SK-N-SH (cell line): ENCODE results near the gene BAHCC1. TPM values are rescaled to one million over a fixed set of nuclear protein-coding genes. Genes with fewer than 3 reads are reported as not detected.

ENCODE experiments used
- CTCF ChIA-PET: fragments of 300-600, 350-600 bp; formaldehyde crosslinking; extraction: SDS; loops from one replicate; lab custom pipeline; 2021; lab: Yijun Ruan, JAX
- POLR2A ChIA-PET: fragments of 350-600 bp; sonication (Branson Sonifier 250); formaldehyde crosslinking; extraction: SDS; loops from one replicate; lab custom pipeline; 2020; ENCODE audit warnings: antibody characterized with exemption, inconsistent platforms; lab: Yijun Ruan, JAX
- DNase-seq: peaks from one replicate; pipeline ENCODE4 v3.0.0; 2012
- H2AFZ ChIP-seq: fragments of 200-600 bp; sonication (generic); 2 replicates; pipeline ENCODE4 v1.8.1; 2016; ENCODE audit warnings: antibody characterized with exemption, mild to moderate bottlenecking, low read depth
- H3F3A ChIP-seq: fragments of 200-600 bp; sonication (generic); replicated peaks from 2 replicates; pipeline ENCODE3; 2016; ENCODE audit warnings: antibody characterized with exemption, mild to moderate bottlenecking; ENCODE audit not compliant: insufficient read depth
- H3K27ac ChIP-seq, 2 experiments: fragments of 200-500 bp in 1 of 2; fragments of 200-600 bp in 1 of 2; sonication (Bioruptor generic) in 1 of 2; sonication (generic), shearing (Covaris generic) in 1 of 2; 2 replicates each; pipeline versions ENCODE4 v1.5.1 to v1.6.1; 2014 to 2016; ENCODE audit warnings: low read depth in 2 of 2, inconsistent platforms in 1 of 2, low read length in 1 of 2, mild to moderate bottlenecking in 1 of 2, mixed read lengths in 1 of 2
- H3K27me3 ChIP-seq: fragments of 200-600 bp; sonication (generic), shearing (Covaris generic); 2 replicates; pipeline ENCODE4 v1.6.1; 2016; ENCODE audit warnings: mixed run types; ENCODE audit not compliant: insufficient read depth
- H3K36me3 ChIP-seq, 2 experiments: fragments of 200-500 bp in 1 of 2; fragments of 200-600 bp in 1 of 2; sonication (Bioruptor generic) in 1 of 2; sonication (generic) in 1 of 2; replicated peaks in 1 of 2; 2 replicates each; pipeline versions ENCODE3 to v1.5.1; 2014 to 2016; ENCODE audit warnings: low read length in 1 of 2, mild to moderate bottlenecking in 1 of 2; ENCODE audit not compliant: insufficient read depth in 2 of 2, control insufficient read depth in 1 of 2
- H3K4me1 ChIP-seq, 2 experiments: fragments of 200-500 bp in 1 of 2; fragments of 200-600 bp in 1 of 2; sonication (Bioruptor generic) in 1 of 2; sonication (generic), shearing (Covaris generic) in 1 of 2; 2 replicates each; pipeline versions ENCODE4 v1.5.1 to v1.6.1; 2014 to 2016; ENCODE audit warnings: low read depth in 1 of 2, low read length in 1 of 2, mixed run types in 1 of 2; ENCODE audit not compliant: insufficient read depth in 2 of 2, control insufficient read depth in 1 of 2
- H3K4me2 ChIP-seq: fragments of 200-600 bp; sonication (generic), shearing (Covaris generic); 2 replicates; pipeline ENCODE4 v1.6.1; 2017; ENCODE audit warnings: mixed run types
- H3K4me3 ChIP-seq, 2 experiments: fragments of 200-500 bp in 1 of 2; fragments of 200-600 bp in 1 of 2; sonication (Bioruptor generic) in 1 of 2; sonication (generic), shearing (Covaris generic) in 1 of 2; 2 replicates each; pipeline versions ENCODE4 v1.5.1 to v1.8.1; 2014 to 2016; ENCODE audit warnings: low read depth in 2 of 2, inconsistent platforms in 1 of 2, low read length in 1 of 2, mild to moderate bottlenecking in 1 of 2, mixed read lengths in 1 of 2, moderate library complexity in 1 of 2
- H3K79me2 ChIP-seq: fragments of 200-600 bp; sonication (generic); 2 replicates; pipeline ENCODE4 v1.8.1; 2017; ENCODE audit warnings: mild to moderate bottlenecking; ENCODE audit not compliant: insufficient read depth
- H3K9ac ChIP-seq: fragments of 200-600 bp; sonication (generic); 2 replicates; pipeline ENCODE4 v1.6.1; 2017; ENCODE audit warnings: mixed run types
- H3K9me2 ChIP-seq: fragments of 200-600 bp; sonication (generic); 2 replicates; pipeline ENCODE4 v1.6.1; 2017; ENCODE audit warnings: mixed run types
- H3K9me3 ChIP-seq: fragments of 200-600 bp; sonication (generic); 2 replicates; pipeline ENCODE4 v1.6.1; 2017; ENCODE audit warnings: mixed run types, mild to moderate bottlenecking, moderate library complexity
- H4K20me1 ChIP-seq: fragments of 200-600 bp; sonication (generic); 2 replicates; pipeline ENCODE4 v1.6.1; 2017; ENCODE audit warnings: mild to moderate bottlenecking, mixed run types; ENCODE audit not compliant: insufficient read depth
- EP300 ChIP-seq, 2 experiments: IDR thresholded peaks; 2 replicates each; pipeline versions ENCODE4 v1.4.0 to v1.6.1; 2012; ENCODE audit warnings: borderline replicate concordance in 1 of 2, low read depth in 1 of 2, low read length in 1 of 2
- MXI1 ChIP-seq: IDR thresholded peaks from 2 replicates; pipeline ENCODE4 v1.6.1; 2012; ENCODE audit warnings: mild to moderate bottlenecking, low read depth, low read length, improper control_type of control experiment
- NFIC ChIP-seq: IDR thresholded peaks from 2 replicates; pipeline ENCODE4 v1.4.0; 2012; ENCODE audit warnings: borderline replicate concordance
- PBX3 ChIP-seq: IDR thresholded peaks from 2 replicates; pipeline ENCODE4; 2012
- REST ChIP-seq: IDR thresholded peaks from 2 replicates; pipeline ENCODE4 v1.6.1; 2012; ENCODE audit warnings: mild to moderate bottlenecking, low read depth, low read length, moderate library complexity
- TCF12 ChIP-seq: IDR thresholded peaks from 2 replicates; pipeline ENCODE4 v1.4.0; 2012
- WGBS: methylation state at CpG from one replicate; pipeline ENCODE4 v1.1.6; 2017; ENCODE audit warnings: low lambda C conversion rate; 5-methylcytosine and 5-hydroxymethylcytosine counted together
- polyA plus RNA-seq, 3 experiments: library from polyadenylated mRNA; depleted of rRNA; stranded (reverse); fragments of >200 nt; gene quantifications; 2 replicates each; pipeline ENCODE4 v1.2.3, GENCODE V29; 2012
- TF ChIP-seq, protein P1 (sequence below): fragments of 200-600 bp; sonication (generic); IDR thresholded peaks from 2 replicates; pipeline ENCODE4 v1.6.1; 2017; ENCODE audit warnings: antibody characterized with exemption, mild to moderate bottlenecking, moderate library complexity
- TF ChIP-seq, protein P2 (sequence below): IDR thresholded peaks from 2 replicates; pipeline ENCODE4 v1.4.0; 2012; ENCODE audit warnings: low read depth

The BAHCC1 gene
- polyA plus RNA-seq, 1 of the 3 experiments (the other 2 are of a cell fraction) = 6.4 TPM

DNA sequence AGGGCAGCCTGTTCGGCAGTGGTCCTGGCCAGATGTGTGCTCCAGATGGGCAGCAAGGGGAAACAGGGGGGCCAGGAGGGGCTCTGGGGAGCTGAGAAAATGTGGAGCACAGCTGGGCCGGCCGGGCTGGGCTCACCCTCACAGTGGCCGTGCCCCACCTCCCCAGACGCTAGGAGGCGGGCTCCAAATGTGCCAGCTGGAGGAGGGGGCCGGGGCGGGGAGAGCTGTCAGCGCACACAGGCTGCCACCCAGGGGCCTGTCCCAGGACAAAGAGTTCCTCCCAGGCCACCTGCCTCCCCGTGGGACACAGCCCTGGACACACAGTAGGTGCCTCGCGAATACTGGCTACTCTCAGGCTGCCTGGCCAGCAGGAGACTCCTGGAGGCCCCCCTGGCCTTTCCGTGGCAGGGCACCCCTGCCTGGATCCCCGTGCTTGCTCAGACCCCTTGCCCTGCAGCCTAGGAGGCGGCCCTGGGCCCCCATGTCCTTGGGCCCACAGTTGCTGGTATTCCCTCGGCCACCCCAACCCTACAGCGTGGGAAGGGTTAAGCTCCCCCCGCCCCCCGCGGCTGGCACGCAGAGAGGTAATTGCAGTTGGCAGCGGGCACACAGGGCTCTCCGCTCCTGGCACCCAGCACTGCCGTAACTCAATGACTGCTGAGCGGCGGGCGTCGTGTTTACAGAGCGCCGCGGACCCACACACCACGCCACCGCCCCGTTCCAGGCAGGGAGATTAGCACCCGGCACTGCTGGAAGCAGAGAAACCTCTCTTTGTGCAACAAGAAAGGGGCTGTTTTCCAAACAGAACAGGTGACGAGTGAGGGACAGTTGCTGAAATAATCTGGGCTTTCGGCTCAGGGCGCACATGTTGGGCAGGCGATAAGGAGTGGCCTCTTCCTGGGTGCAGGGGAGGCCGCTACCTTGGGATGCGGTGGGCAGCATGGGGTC lies 32.2 kb downstream of the BAHCC1 start:
- peak; percentile 84 for DNase-seq
- TF ChIP-seq TCF12 (no peak), NFIC (peak; percentile 57), REST (no peak), PBX3 (peak; percentile 67; the same call in 1 of the 2 replicates), MXI1 (peak; percentile 48; the same call in 1 of the 2 replicates), EP300 (IDR thresholded peaks at IDR 0.05; ENCODE audit: borderline replicate concordance in 1 of 2, low read depth in 1 of 2, low read length in 1 of 2) (peak in 1 of 2 experiments; percentile 15; a peak in 1 of 4 replicates)
- TF ChIP-seq, protein P1, sequence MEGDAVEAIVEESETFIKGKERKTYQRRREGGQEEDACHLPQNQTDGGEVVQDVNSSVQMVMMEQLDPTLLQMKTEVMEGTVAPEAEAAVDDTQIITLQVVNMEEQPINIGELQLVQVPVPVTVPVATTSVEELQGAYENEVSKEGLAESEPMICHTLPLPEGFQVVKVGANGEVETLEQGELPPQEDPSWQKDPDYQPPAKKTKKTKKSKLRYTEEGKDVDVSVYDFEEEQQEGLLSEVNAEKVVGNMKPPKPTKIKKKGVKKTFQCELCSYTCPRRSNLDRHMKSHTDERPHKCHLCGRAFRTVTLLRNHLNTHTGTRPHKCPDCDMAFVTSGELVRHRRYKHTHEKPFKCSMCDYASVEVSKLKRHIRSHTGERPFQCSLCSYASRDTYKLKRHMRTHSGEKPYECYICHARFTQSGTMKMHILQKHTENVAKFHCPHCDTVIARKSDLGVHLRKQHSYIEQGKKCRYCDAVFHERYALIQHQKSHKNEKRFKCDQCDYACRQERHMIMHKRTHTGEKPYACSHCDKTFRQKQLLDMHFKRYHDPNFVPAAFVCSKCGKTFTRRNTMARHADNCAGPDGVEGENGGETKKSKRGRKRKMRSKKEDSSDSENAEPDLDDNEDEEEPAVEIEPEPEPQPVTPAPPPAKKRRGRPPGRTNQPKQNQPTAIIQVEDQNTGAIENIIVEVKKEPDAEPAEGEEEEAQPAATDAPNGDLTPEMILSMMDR = no peak
- TF ChIP-seq, protein P2, sequence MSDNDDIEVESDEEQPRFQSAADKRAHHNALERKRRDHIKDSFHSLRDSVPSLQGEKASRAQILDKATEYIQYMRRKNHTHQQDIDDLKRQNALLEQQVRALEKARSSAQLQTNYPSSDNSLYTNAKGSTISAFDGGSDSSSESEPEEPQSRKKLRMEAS = peak; percentile 25; the same call in 1 of the 2 replicates
- Histone ChIP-seq H3K9me3 (no peaks in the 10 kb centered on the region), H3K9me2 (no peaks in the 10 kb centered on the region), H3K27me3 (no peaks in the 10 kb centered on the region), H3K36me3 (no peaks in the 10 kb centered on the region), H3K27ac (peak overlapping the region in 1 of 2 experiments; percentile 51; a peak in 1 of 4 replicates), H4K20me1 (peaks cover 30% of the 10 kb centered on the region), H3F3A (peaks cover 5% of the 10 kb centered on the region), H3K9ac (no peak overlapping the region), H3K4me3 (no peak overlapping the region; a peak in 1 of 4 replicates), H3K4me1 (peaks cover 35 to 61% of the 10 kb centered on the region in 2 experiments; a peak in 3 of 4 replicates), H2AFZ (no peak overlapping the region), H3K79me2 (no peaks in the 10 kb centered on the region; the same call in 1 of the 2 replicates), H3K4me2 (peak overlapping the region; percentile 71; the same call in 1 of the 2 replicates)
- ChIA-PET CTCF (interaction anchor here (1.0 to 7.2 kb wide), 10 partner anchors 10 to 169 kb away, joined by 3 to 104 read pairs (median 8); partner anchors contain the start of gene BAHCC1), POLR2A (interaction anchor here (0.9 to 4.9 kb wide), 4 partner anchors 8 to 116 kb away, joined by 3 to 28 read pairs (median 12); no protein-coding TSS in a partner anchor)
- WGBS = 54% methylated on average over 36 of the region's 41 CpGs
